GM23338 (cell line): ENCODE results near the gene HMCES. TPM values are rescaled to one million over a fixed set of nuclear protein-coding genes. Genes with fewer than 3 reads are reported as not detected.
"Not testable (repeated sequence)": the region's sequence is repeated elsewhere in the genome, so short reads cannot be mapped to it uniquely, and the experiment has no call there.

Experiments used
- ATAC-seq: fragments of 200-7000 bp; cut with Tn5 transposase; 3 replicates; pipeline ENCODE4 v1.9.1; 2020
- DNase-seq: peaks from one replicate; pipeline ENCODE4 v3.0.0-alpha.2; 2015; ENCODE audit warnings: low spot score
- H2AFZ ChIP-seq: fragments of 200-600 bp; sonication (generic); 2 replicates; pipeline ENCODE4 v1.8.0; 2016; ENCODE audit warnings: antibody characterized with exemption, mild to moderate bottlenecking, moderate library complexity
- H3F3A ChIP-seq: fragments of 200-600 bp; sonication (generic); replicated peaks from 2 replicates; pipeline ENCODE4 v1.8.0; 2017; ENCODE audit warnings: antibody characterized with exemption, mixed run types, low read depth
- H3K27ac ChIP-seq: fragments of 200-600 bp; sonication (generic); 2 replicates; pipeline ENCODE4 v1.6.1; 2016; ENCODE audit warnings: low read depth
- H3K27me3 ChIP-seq: fragments of 200-600 bp; sonication (generic); 2 replicates; pipeline ENCODE4 v1.8.0; 2016; ENCODE audit warnings: mild to moderate bottlenecking, mixed run types, moderate library complexity; ENCODE audit not compliant: insufficient read depth
- H3K36me3 ChIP-seq: fragments of 200-600 bp; sonication (generic); 2 replicates; pipeline ENCODE4 v1.8.0; 2016; ENCODE audit warnings: mild to moderate bottlenecking; ENCODE audit not compliant: insufficient read depth
- H3K4me1 ChIP-seq: fragments of 200-600 bp; sonication (generic); 2 replicates; pipeline ENCODE4 v1.8.0; 2016; ENCODE audit warnings: mild to moderate bottlenecking, moderate library complexity; ENCODE audit not compliant: insufficient read depth
- H3K4me2 ChIP-seq: fragments of 200-600 bp; sonication (generic); 2 replicates; pipeline ENCODE4 v1.7.1; 2017; ENCODE audit warnings: mixed run types
- H3K4me3 ChIP-seq: fragments of 200-600 bp; sonication (generic); 2 replicates; pipeline ENCODE4 v1.6.1; 2016; ENCODE audit warnings: mixed run types
- H3K79me2 ChIP-seq: fragments of 200-600 bp; sonication (generic); replicated peaks from 2 replicates; pipeline ENCODE4 v1.8.0; 2017; ENCODE audit warnings: mild to moderate bottlenecking; ENCODE audit not compliant: insufficient read depth
- H3K9me2 ChIP-seq: fragments of 200-600 bp; sonication (generic); 2 replicates; pipeline ENCODE4 v1.8.0; 2017; ENCODE audit not compliant: insufficient read depth
- H4K20me1 ChIP-seq: fragments of 200-600 bp; sonication (generic); replicated peaks from 2 replicates; pipeline ENCODE4 v1.8.0; 2017; ENCODE audit warnings: mild to moderate bottlenecking; ENCODE audit not compliant: insufficient read depth
- H3K27ac Mint-ChIP-seq: 2 replicates; pipeline ENCODE4 v1.8.0; 2020; ENCODE audit warnings: inconsistent platforms, mild to moderate bottlenecking, moderate library complexity, mixed read lengths
- H3K27me3 Mint-ChIP-seq: 3 replicates; pipeline ENCODE4 v1.8.0; 2022; ENCODE audit warnings: low read depth, mild to moderate bottlenecking, moderate library complexity, mixed read lengths, inconsistent platforms; ENCODE audit not compliant: insufficient read depth, poor library complexity
- H3K36me3 Mint-ChIP-seq: 3 replicates; pipeline ENCODE4 v1.8.0; 2021; ENCODE audit warnings: low read depth, mild to moderate bottlenecking, inconsistent platforms, moderate library complexity, mixed read lengths
- H3K4me1 Mint-ChIP-seq: 3 replicates; pipeline ENCODE4 v1.8.0; 2020; ENCODE audit warnings: mild to moderate bottlenecking, inconsistent platforms, mixed read lengths
- H3K4me3 Mint-ChIP-seq: 3 replicates; pipeline ENCODE4 v1.8.0; 2021; ENCODE audit warnings: moderate library complexity, mild to moderate bottlenecking, inconsistent platforms, mixed read lengths
- H3K9me3 Mint-ChIP-seq: 3 replicates; pipeline ENCODE4 v1.8.0; 2020; ENCODE audit warnings: moderate library complexity, mild to moderate bottlenecking, inconsistent platforms, mixed read lengths
- CREB1 ChIP-seq: fragments of 250-450 bp; sonication (Bioruptor Pico); IDR thresholded peaks from 2 replicates; pipeline ENCODE4 v1.5.0; 2020; ENCODE audit warnings: low read depth, mild to moderate bottlenecking, moderate library complexity
- JUNB ChIP-seq: IDR thresholded peaks from one replicate; pipeline ENCODE4 v1.6.1; 2016; ENCODE audit warnings: antibody characterized with exemption; ENCODE audit not compliant: unreplicated experiment
- REST ChIP-seq: IDR thresholded peaks from one replicate; pipeline ENCODE4 v1.6.1; 2018; ENCODE audit warnings: antibody characterized with exemption; ENCODE audit not compliant: unreplicated experiment
- STAT1 ChIP-seq: IDR thresholded peaks from one replicate; pipeline ENCODE4 v1.6.1; 2016; ENCODE audit warnings: antibody characterized with exemption; ENCODE audit not compliant: unreplicated experiment
- ZNF114 ChIP-seq: fragments of 250-450 bp; sonication (Bioruptor Pico); IDR thresholded peaks from 2 replicates; pipeline ENCODE4 v1.5.0; 2020; ENCODE audit warnings: mild to moderate bottlenecking, moderate library complexity
- polyA plus RNA-seq: library from polyadenylated mRNA; unstranded; fragments of >200 nt; fragmentation: Nextera tagmentation; extraction: Ambion mirVana; gene quantifications from 2 replicates; pipeline ENCODE4 v1.2.1, GENCODE V29; 2016
- total RNA-seq: library from RNA; depleted of rRNA; stranded (reverse); fragments of >200 nt; shearing (Covaris generic); gene quantifications from 2 replicates; pipeline ENCODE4 v1.2.3, GENCODE V29; 2014
- TF ChIP-seq, protein P1 (sequence below): fragments of 250-450 bp; sonication (Bioruptor Pico); IDR thresholded peaks from 2 replicates; pipeline ENCODE4 v1.5.0; 2020; ENCODE audit warnings: mild to moderate bottlenecking, moderate library complexity

The HMCES gene
- total and polyA plus RNA-seq, 2 experiments from 2014 or later, result 36.5 to 44.5 TPM

DNA sequence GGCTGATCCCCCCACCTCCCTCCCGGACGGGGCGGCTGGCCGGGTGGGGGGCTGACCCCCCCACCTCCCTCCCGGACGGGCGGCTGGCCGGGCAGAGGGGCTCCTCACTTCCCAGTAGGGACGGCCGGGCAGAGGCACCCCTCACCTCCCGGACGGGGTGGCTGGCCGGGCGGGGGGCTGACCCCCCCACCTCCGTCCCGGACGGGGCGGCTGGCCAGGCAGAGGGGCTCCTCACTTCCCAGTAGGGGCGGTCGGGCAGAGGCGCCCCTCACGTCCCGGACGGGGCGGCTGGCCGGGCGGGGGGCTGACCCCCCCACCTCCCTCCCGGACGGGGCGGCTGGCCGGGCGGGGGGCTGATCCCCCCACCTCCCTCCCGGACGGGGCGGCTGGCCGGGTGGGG lies 60.5 kb downstream of the HMCES start:
- not testable (repeated sequence) for H3K27me3 ChIP-seq, H3K4me1 Mint-ChIP-seq, ATAC-seq, H3K4me3 Mint-ChIP-seq, H3F3A ChIP-seq, H3K36me3 ChIP-seq, H3K9me2 ChIP-seq, H4K20me1 ChIP-seq, H3K27me3 Mint-ChIP-seq, H3K27ac ChIP-seq, H3K4me3 ChIP-seq, H3K27ac Mint-ChIP-seq, H2AFZ ChIP-seq, H3K4me2 ChIP-seq, H3K36me3 Mint-ChIP-seq, DNase-seq, H3K4me1 ChIP-seq, H3K79me2 ChIP-seq
- H3K9me3 Mint-ChIP-seq, result peaks cover 22% of the 10 kb centered on the region

GRCh38 chr3:129339833-129340232 lies 61.2 kb downstream of the HMCES start:
- H3K9me3 Mint-ChIP-seq, result peaks cover 22% of the 10 kb centered on the region
- not testable (repeated sequence) for H3K4me1 ChIP-seq, H3K4me1 Mint-ChIP-seq, H3F3A ChIP-seq, H3K27ac ChIP-seq, H3K27me3 ChIP-seq, H4K20me1 ChIP-seq, H3K27ac Mint-ChIP-seq, H3K36me3 Mint-ChIP-seq, H3K27me3 Mint-ChIP-seq, DNase-seq, H2AFZ ChIP-seq, H3K4me2 ChIP-seq, H3K79me2 ChIP-seq, H3K4me3 ChIP-seq, H3K4me3 Mint-ChIP-seq, H3K36me3 ChIP-seq, ATAC-seq, H3K9me2 ChIP-seq

GRCh38 chr3:129341331-129342141 lies 62.9 kb downstream of the HMCES start:
- H3K4me1 ChIP-seq, result peaks cover 3% of the 10 kb centered on the region; the same call in 1 of the 2 replicates
- no peaks in the 10 kb centered on the region for H3K27me3 ChIP-seq
- H3K4me2 ChIP-seq, result no peak overlapping the region
- no peak overlapping the region for H3K27ac Mint-ChIP-seq
- no peaks in the 10 kb centered on the region for H4K20me1 ChIP-seq
- H3K9me3 Mint-ChIP-seq, result peaks cover 22% of the 10 kb centered on the region
- H3K9me2 ChIP-seq, result no peaks in the 10 kb centered on the region
- no peak overlapping the region for H3K4me3 Mint-ChIP-seq
- no peak for ATAC-seq
- H3K79me2 ChIP-seq, result no peaks in the 10 kb centered on the region
- H3K36me3 ChIP-seq, result no peaks in the 10 kb centered on the region
- peaks cover 13% of the 10 kb centered on the region for H3K4me1 Mint-ChIP-seq
- H3K27ac ChIP-seq, result no peak overlapping the region
- H2AFZ ChIP-seq, result no peak overlapping the region
- no peak overlapping the region for H3K4me3 ChIP-seq
- DNase-seq, result no peak
- peaks cover 3% of the 10 kb centered on the region; the same call in 1 of the 3 replicates for H3K36me3 Mint-ChIP-seq
- no peaks in the 10 kb centered on the region for H3F3A ChIP-seq
- peaks cover 8% of the 10 kb centered on the region for H3K27me3 Mint-ChIP-seq
- TF ChIP-seq STAT1 (no peak), JUNB (no peak), CREB1 (CRISPR knock-in tag) (no peak), ZNF114 (CRISPR knock-in tag) (no peak), REST (no peak)
- TF ChIP-seq, protein P1, sequence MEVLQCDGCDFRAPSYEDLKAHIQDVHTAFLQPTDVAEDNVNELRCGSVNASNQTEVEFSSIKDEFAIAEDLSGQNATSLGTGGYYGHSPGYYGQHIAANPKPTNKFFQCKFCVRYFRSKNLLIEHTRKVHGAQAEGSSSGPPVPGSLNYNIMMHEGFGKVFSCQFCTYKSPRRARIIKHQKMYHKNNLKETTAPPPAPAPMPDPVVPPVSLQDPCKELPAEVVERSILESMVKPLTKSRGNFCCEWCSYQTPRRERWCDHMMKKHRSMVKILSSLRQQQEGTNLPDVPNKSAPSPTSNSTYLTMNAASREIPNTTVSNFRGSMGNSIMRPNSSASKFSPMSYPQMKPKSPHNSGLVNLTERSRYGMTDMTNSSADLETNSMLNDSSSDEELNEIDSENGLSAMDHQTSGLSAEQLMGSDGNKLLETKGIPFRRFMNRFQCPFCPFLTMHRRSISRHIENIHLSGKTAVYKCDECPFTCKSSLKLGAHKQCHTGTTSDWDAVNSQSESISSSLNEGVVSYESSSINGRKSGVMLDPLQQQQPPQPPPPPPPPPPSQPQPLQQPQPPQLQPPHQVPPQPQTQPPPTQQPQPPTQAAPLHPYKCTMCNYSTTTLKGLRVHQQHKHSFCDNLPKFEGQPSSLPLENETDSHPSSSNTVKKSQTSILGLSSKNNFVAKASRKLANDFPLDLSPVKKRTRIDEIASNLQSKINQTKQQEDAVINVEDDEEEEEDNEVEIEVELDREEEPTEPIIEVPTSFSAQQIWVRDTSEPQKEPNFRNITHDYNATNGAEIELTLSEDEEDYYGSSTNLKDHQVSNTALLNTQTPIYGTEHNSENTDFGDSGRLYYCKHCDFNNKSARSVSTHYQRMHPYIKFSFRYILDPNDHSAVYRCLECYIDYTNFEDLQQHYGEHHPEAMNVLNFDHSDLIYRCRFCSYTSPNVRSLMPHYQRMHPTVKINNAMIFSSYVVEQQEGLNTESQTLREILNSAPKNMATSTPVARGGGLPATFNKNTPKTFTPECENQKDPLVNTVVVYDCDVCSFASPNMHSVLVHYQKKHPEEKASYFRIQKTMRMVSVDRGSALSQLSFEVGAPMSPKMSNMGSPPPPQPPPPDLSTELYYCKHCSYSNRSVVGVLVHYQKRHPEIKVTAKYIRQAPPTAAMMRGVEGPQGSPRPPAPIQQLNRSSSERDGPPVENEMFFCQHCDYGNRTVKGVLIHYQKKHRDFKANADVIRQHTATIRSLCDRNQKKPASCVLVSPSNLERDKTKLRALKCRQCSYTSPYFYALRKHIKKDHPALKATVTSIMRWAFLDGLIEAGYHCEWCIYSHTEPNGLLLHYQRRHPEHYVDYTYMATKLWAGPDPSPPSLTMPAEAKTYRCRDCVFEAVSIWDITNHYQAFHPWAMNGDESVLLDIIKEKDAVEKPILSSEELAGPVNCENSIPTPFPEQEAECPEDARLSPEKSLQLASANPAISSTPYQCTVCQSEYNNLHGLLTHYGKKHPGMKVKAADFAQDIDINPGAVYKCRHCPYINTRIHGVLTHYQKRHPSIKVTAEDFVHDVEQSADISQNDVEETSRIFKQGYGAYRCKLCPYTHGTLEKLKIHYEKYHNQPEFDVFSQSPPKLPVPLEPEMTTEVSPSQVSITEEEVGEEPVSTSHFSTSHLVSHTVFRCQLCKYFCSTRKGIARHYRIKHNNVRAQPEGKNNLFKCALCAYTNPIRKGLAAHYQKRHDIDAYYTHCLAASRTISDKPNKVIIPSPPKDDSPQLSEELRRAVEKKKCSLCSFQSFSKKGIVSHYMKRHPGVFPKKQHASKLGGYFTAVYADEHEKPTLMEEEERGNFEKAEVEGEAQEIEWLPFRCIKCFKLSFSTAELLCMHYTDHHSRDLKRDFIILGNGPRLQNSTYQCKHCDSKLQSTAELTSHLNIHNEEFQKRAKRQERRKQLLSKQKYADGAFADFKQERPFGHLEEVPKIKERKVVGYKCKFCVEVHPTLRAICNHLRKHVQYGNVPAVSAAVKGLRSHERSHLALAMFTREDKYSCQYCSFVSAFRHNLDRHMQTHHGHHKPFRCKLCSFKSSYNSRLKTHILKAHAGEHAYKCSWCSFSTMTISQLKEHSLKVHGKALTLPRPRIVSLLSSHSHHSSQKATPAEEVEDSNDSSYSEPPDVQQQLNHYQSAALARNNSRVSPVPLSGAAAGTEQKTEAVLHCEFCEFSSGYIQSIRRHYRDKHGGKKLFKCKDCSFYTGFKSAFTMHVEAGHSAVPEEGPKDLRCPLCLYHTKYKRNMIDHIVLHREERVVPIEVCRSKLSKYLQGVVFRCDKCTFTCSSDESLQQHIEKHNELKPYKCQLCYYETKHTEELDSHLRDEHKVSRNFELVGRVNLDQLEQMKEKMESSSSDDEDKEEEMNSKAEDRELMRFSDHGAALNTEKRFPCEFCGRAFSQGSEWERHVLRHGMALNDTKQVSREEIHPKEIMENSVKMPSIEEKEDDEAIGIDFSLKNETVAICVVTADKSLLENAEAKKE, result no peak
